HepG2 (cell line): ENCODE results near the gene CCL19. TPM values are rescaled to one million over a fixed set of nuclear protein-coding genes. Genes with fewer than 3 reads are reported as not detected.
A peak's percentile ranks its signal among the peaks of the same experiment; 100 is the strongest.

Experiments used
- BRD4 ChIP-seq: sonication (generic); formaldehyde crosslinking; IDR thresholded peaks from 2 replicates; pipeline ENCODE4 v1.4.0; 2020; ENCODE audit warnings: missing genetic modification reagents
- GLI4 ChIP-seq: sonication (generic); formaldehyde crosslinking; IDR thresholded peaks from 2 replicates; pipeline ENCODE4 v1.5.1; 2020; ENCODE audit warnings: missing genetic modification reagents, mild to moderate bottlenecking, moderate library complexity, borderline replicate concordance
- HOXA7 ChIP-seq: sonication (generic); formaldehyde crosslinking; IDR thresholded peaks from 2 replicates; pipeline ENCODE4 v1.8.1; 2022; ENCODE audit warnings: mild to moderate bottlenecking, missing genetic modification reagents, moderate library complexity
- KLF13 ChIP-seq: sonication (generic); formaldehyde crosslinking; IDR thresholded peaks from 2 replicates; pipeline ENCODE4 v1.4.0; 2020; ENCODE audit warnings: mild to moderate bottlenecking, missing genetic modification reagents
- MXD4 ChIP-seq: IDR thresholded peaks from 2 replicates; pipeline ENCODE4 v1.6.1; 2016; ENCODE audit warnings: mild to moderate bottlenecking, missing biosample characterization, missing genetic modification reagents
- NFIB ChIP-seq: sonication (generic); formaldehyde crosslinking; IDR thresholded peaks from 2 replicates; pipeline ENCODE4 v1.9.0; 2021; ENCODE audit warnings: missing genetic modification reagents, mild to moderate bottlenecking, borderline replicate concordance
- PRMT3 ChIP-seq: sonication (generic); formaldehyde crosslinking; IDR thresholded peaks from 2 replicates; pipeline ENCODE4 v1.8.1; 2022; ENCODE audit warnings: low read depth, mild to moderate bottlenecking, moderate library complexity, missing genetic modification reagents, borderline replicate concordance
- SIN3B ChIP-seq: fragments of 150-350 bp; IDR thresholded peaks from 2 replicates; pipeline ENCODE4 v1.6.1; 2014; ENCODE audit warnings: low read length
- SNRNP70 ChIP-seq: fragments of 200-400 bp; formaldehyde crosslinking; IDR thresholded peaks from 2 replicates; pipeline ENCODE4 v1.6.1; 2017; ENCODE audit warnings: mild to moderate bottlenecking, low read depth, low read length, moderate library complexity
- STAG1 ChIP-seq: sonication (generic); formaldehyde crosslinking; IDR thresholded peaks from 2 replicates; pipeline ENCODE4 v1.4.0; 2020; ENCODE audit warnings: missing genetic modification reagents
- TGIF2 ChIP-seq: IDR thresholded peaks from 2 replicates; pipeline ENCODE4 v1.6.1; 2016; ENCODE audit warnings: control low read depth, missing compliant biosample characterization
- ZC3H13 ChIP-seq: sonication (generic); formaldehyde crosslinking; IDR thresholded peaks from 2 replicates; pipeline ENCODE4 v1.8.1; 2023; ENCODE audit warnings: mild to moderate bottlenecking, missing genetic modification reagents, moderate library complexity
- ZC3H4 ChIP-seq: sonication (generic); formaldehyde crosslinking; IDR thresholded peaks from 2 replicates; pipeline ENCODE4 v1.4.0; 2020; ENCODE audit warnings: missing genetic modification reagents, borderline replicate concordance
- ZMYM4 ChIP-seq: sonication (generic); formaldehyde crosslinking; IDR thresholded peaks from 2 replicates; pipeline ENCODE4 v1.8.1; 2023; ENCODE audit warnings: mild to moderate bottlenecking, missing genetic modification reagents
- ZNF160 ChIP-seq: sonication (generic); formaldehyde crosslinking; IDR thresholded peaks from 2 replicates; pipeline ENCODE4 v1.8.0; 2022; ENCODE audit warnings: mild to moderate bottlenecking, inconsistent platforms, missing genetic modification reagents
- ZNF253 ChIP-seq: sonication (generic); formaldehyde crosslinking; IDR thresholded peaks from 2 replicates; pipeline ENCODE4 v1.8.0; 2022; ENCODE audit warnings: mild to moderate bottlenecking, missing genetic modification reagents, borderline replicate concordance
- ZNF615 ChIP-seq: sonication (generic); formaldehyde crosslinking; IDR thresholded peaks from 2 replicates; pipeline ENCODE4 v1.5.0; 2020; ENCODE audit warnings: mild to moderate bottlenecking, missing genetic modification reagents, borderline replicate concordance
- ZNF616 ChIP-seq: sonication (generic); formaldehyde crosslinking; IDR thresholded peaks from 2 replicates; pipeline ENCODE4 v1.5.0; 2020; ENCODE audit warnings: low read depth, mild to moderate bottlenecking, missing genetic modification reagents
- ZNF674 ChIP-seq: sonication (generic); formaldehyde crosslinking; IDR thresholded peaks from 2 replicates; pipeline ENCODE4 v1.5.0; 2020; ENCODE audit warnings: low read depth, mild to moderate bottlenecking, missing genetic modification reagents
- ZNF746 ChIP-seq: sonication (generic); formaldehyde crosslinking; IDR thresholded peaks from 2 replicates; pipeline ENCODE4 v1.8.0; 2022; ENCODE audit warnings: mild to moderate bottlenecking, missing genetic modification reagents
- polyA plus RNA-seq, 8 experiments: library from polyadenylated mRNA; depleted of rRNA in 3 of 8; stranded (reverse) in 7 of 8; unstranded in 1 of 8; fragments of >200 nt; fragmentation: Illumina TruSeq in 4 of 8; extraction: Trizol in 4 of 8; gene quantifications; 2 replicates each; pipeline versions ENCODE4 v1.2.1 to v1.2.3, GENCODE V29; 2011 to 2016; ENCODE audit warnings: low read depth in 4 of 8, missing spikeins in 1 of 8, mixed read lengths in 1 of 8; ENCODE audit not compliant: insufficient read depth in 1 of 8
- total RNA-seq, 5 experiments: library from RNA; depleted of rRNA; stranded (reverse); fragments of >200 nt; fragmentation: Illumina TruSeq; extraction: Trizol; gene quantifications; 2 replicates each; pipeline ENCODE4 v1.2.3, GENCODE V29; 2016; ENCODE audit warnings: low read depth in 1 of 5
- TF ChIP-seq, protein P1 (sequence below): sonication (generic); formaldehyde crosslinking; IDR thresholded peaks from 2 replicates; pipeline ENCODE4 v1.5.0; 2020; ENCODE audit warnings: missing genetic modification reagents, mild to moderate bottlenecking, borderline replicate concordance
- TF ChIP-seq, protein P2 (sequence below): IDR thresholded peaks from 2 replicates; pipeline ENCODE4 v1.6.1; 2016; ENCODE audit warnings: low read depth
- TF ChIP-seq, protein P3 (sequence below): sonication (generic); formaldehyde crosslinking; IDR thresholded peaks from 2 replicates; pipeline ENCODE4 v1.8.1; 2023; ENCODE audit warnings: mild to moderate bottlenecking, moderate library complexity, missing genetic modification reagents
- TF ChIP-seq, protein P4 (sequence below): sonication (generic); formaldehyde crosslinking; IDR thresholded peaks from 2 replicates; pipeline ENCODE4 v1.4.0; 2020; ENCODE audit warnings: mild to moderate bottlenecking, low read depth, missing genetic modification reagents

CCL19 gene
- total and polyA plus RNA-seq, 2 of the 13 experiments (the other 11 are each of a cell fraction or from before 2014, with no cell fraction given) = not detected

DNA sequence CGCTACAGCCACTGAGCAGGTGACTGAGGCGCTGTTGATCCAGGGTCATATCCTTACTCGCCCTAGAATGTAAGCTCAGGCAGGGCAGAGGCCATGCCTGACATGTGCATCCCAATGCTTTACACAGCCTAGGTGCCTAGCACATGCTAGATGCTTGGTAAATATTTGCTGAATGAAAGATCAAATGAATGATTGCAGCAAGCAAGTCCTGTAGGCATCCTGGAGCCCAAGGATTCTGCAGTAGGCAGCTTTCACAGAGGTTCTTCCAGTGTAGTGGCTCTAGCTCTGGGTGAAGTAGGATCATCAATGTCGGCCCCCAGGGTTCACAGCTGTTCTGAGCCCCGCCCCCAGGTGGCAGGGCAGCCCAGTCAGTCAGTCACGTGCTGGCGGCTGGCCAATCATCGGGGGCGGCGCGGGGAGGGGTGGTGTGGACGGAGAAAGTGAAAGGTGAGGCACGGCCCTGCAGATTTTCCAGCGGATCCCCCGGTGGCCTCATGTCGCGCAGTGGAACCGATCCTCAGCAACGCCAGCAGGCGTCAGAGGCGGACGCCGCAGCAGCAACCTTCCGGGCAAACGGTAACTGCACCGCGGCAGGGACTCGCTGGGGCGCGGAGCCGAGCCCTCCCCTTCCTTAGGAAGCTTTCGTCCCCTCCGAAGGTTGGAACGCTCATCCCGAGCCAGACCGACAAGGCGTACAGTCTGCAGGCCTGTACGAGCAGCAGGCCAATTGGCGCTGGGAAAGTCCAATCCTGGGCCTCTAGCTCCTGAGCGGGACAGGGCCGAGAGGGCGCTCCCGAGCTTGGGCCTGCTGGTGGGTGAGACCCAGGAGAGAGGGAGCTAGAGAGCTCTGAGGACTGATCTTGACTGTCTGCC lies 44.6 kb downstream of the CCL19 start, which contains the start of gene GALT (continued):
- TF ChIP-seq GLI4 (CRISPR knock-in tag) (0 out of 2 replicates have a peak, but pooled peaks have one; percentile 25), MXD4 (CRISPR knock-in tag) (peak; percentile 77; the same call in 1 of the 2 replicates), ZNF615 (no peak), ZNF616 (no peak), TGIF2 (no peak; the same call in 1 of the 2 replicates), ZMYM4 (peak; percentile 34), ZNF160 (0 out of 2 replicates have a peak, but pooled peaks have one; percentile 40), SNRNP70 (no peak), STAG1 (CRISPR knock-in tag) (peak; percentile 26; the same call in 1 of the 2 replicates), SIN3B (peak; percentile 33; the same call in 1 of the 2 replicates), NFIB (CRISPR knock-in tag) (no peak), ZNF253 (CRISPR knock-in tag) (no peak), BRD4 (CRISPR knock-in tag) (0 out of 2 replicates have a peak, but pooled peaks have one; percentile 44), HOXA7 (CRISPR knock-in tag) (no peak), ZNF674 (CRISPR knock-in tag) (no peak), PRMT3 (no peak; the same call in 1 of the 2 replicates), ZNF746 (peak; percentile 61; the same call in 1 of the 2 replicates), ZC3H4 (CRISPR knock-in tag) (no peak), KLF13 (CRISPR knock-in tag) (no peak; the same call in 1 of the 2 replicates), ZC3H13 (peak; percentile 39; the same call in 1 of the 2 replicates)
- TF ChIP-seq, protein P1, sequence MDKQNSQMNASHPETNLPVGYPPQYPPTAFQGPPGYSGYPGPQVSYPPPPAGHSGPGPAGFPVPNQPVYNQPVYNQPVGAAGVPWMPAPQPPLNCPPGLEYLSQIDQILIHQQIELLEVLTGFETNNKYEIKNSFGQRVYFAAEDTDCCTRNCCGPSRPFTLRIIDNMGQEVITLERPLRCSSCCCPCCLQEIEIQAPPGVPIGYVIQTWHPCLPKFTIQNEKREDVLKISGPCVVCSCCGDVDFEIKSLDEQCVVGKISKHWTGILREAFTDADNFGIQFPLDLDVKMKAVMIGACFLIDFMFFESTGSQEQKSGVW (CRISPR knock-in tag) = no peak
- TF ChIP-seq, protein P2, sequence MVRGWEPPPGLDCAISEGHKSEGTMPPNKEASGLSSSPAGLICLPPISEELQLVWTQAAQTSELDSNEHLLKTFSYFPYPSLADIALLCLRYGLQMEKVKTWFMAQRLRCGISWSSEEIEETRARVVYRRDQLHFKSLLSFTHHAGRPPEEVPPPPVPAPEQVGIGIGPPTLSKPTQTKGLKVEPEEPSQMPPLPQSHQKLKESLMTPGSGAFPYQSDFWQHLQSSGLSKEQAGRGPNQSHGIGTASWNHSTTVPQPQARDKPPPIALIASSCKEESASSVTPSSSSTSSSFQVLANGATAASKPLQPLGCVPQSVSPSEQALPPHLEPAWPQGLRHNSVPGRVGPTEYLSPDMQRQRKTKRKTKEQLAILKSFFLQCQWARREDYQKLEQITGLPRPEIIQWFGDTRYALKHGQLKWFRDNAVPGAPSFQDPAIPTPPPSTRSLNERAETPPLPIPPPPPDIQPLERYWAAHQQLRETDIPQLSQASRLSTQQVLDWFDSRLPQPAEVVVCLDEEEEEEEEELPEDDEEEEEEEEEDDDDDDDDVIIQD (CRISPR knock-in tag) = peak; percentile 21; the same call in 1 of the 2 replicates
- TF ChIP-seq, protein P3, sequence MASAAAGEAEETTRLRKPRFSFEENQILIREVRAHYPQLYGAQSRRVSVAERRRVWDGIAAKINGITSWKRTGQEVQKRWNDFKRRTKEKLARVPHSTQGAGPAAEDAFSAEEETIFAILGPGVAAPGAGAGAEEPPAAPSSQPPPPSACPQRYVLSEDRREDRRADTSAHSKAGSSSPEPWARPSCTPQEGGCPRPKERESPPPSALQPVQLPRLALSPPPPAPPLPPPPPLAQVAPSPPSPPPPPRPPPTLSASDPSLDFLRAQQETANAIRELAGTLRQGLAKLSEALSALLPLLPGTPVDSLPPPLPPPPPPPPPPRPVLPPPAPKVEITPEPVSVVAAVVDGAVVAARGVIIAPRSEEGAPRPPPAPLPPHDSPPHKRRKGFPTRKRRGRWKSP = peak; percentile 66
- TF ChIP-seq, protein P4, sequence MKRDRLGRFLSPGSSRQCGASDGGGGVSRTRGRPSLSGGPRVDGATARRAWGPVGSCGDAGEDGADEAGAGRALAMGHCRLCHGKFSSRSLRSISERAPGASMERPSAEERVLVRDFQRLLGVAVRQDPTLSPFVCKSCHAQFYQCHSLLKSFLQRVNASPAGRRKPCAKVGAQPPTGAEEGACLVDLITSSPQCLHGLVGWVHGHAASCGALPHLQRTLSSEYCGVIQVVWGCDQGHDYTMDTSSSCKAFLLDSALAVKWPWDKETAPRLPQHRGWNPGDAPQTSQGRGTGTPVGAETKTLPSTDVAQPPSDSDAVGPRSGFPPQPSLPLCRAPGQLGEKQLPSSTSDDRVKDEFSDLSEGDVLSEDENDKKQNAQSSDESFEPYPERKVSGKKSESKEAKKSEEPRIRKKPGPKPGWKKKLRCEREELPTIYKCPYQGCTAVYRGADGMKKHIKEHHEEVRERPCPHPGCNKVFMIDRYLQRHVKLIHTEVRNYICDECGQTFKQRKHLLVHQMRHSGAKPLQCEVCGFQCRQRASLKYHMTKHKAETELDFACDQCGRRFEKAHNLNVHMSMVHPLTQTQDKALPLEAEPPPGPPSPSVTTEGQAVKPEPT (CRISPR knock-in tag) = no peak
